Dendritic cell treated with granulocyte-macrophage colony-stimulating factor and Interleukin-4, amounts not matched to agents 40 ng/mL and 50 ng/mL, for 4 days (primary cell): ENCODE data around the gene OTULIN.

Experiments
- H3K27ac Mint-ChIP-seq: one replicate; pipeline ENCODE4 v1.8.0; 2022; ENCODE audit warnings: mild to moderate bottlenecking, mixed read lengths
- H3K27me3 Mint-ChIP-seq: one replicate; pipeline ENCODE4 v1.8.0; 2022; ENCODE audit warnings: mild to moderate bottlenecking, mixed read lengths
- H3K36me3 Mint-ChIP-seq: one replicate; pipeline ENCODE4 v1.8.0; 2022; ENCODE audit warnings: low read depth, mixed read lengths
- H3K4me1 Mint-ChIP-seq: one replicate; pipeline ENCODE4 v1.8.0; 2022; ENCODE audit warnings: low read depth, mixed read lengths
- H3K4me3 Mint-ChIP-seq: one replicate; pipeline ENCODE4 v1.8.0; 2022; ENCODE audit warnings: mild to moderate bottlenecking, moderate library complexity, mixed read lengths
- H3K9me3 Mint-ChIP-seq: one replicate; pipeline ENCODE4 v1.8.0; 2022; ENCODE audit warnings: mixed read lengths
- intact Hi-C: fragments of 100-400 bp; cut with micrococcal nuclease; formaldehyde crosslinking; loops from one replicate; pipeline ENCODE4 v1.15.0; 2022

OTULIN gene

GRCh38 chr5:14664270-14665100 lies at the start of gene OTULIN:
TSS of gene OTULIN (plus strand) at chr5:14664718. CDS start at chr5:14664826, 108 bp downstream.
- Mint-ChIP-seq H3K9me3 (no peaks in the 10 kb centered on the region), H3K4me3 (peak within 1 kb of the TSS; percentile 83), H3K27ac (peak within 1 kb of the TSS; percentile 90), H3K27me3 (no peaks in the 10 kb centered on the region), H3K36me3 (peaks cover 23% of the 10 kb centered on the region), H3K4me1 (peaks cover 44% of the 10 kb centered on the region)
- intact Hi-C loops, result loop anchor here (5.0 kb wide), 1 partner anchor 208 kb away; the partner anchor contains the start of gene ANKH

- no peaks in the 10 kb centered on the region for H3K9me3 Mint-ChIP-seq
These were observed 49.2 kb upstream of the OTULIN start for GRCh38 chr5:14615365-14615764.

GRCh38 chr5:14617441-14617840 lies 47.1 kb upstream of the OTULIN start:
- H3K36me3 Mint-ChIP-seq, result peaks cover 95% of the 10 kb centered on the region
- no peaks in the 10 kb centered on the region for H3K9me3 Mint-ChIP-seq
- intact Hi-C loops, result no loop called here
- H3K27ac Mint-ChIP-seq, result no peak overlapping the region
- no peak overlapping the region for H3K4me3 Mint-ChIP-seq
- peaks cover 6% of the 10 kb centered on the region for H3K4me1 Mint-ChIP-seq
- no peaks in the 10 kb centered on the region for H3K27me3 Mint-ChIP-seq

More at GRCh38 chr5:14615365-14615764, 49.2 kb upstream of the OTULIN start:
- no peak overlapping the region for H3K27ac Mint-ChIP-seq
- H3K27me3 Mint-ChIP-seq, result no peaks in the 10 kb centered on the region
- intact Hi-C loops, result no loop called here
- H3K36me3 Mint-ChIP-seq, result peaks cover 99% of the 10 kb centered on the region
- no peak overlapping the region for H3K4me3 Mint-ChIP-seq
- H3K4me1 Mint-ChIP-seq, result peaks cover 6% of the 10 kb centered on the region

- intact Hi-C loops, result no loop called here
- no peaks in the 10 kb centered on the region for H3K27me3 Mint-ChIP-seq
- H3K4me3 Mint-ChIP-seq, result no peak overlapping the region
- H3K27ac Mint-ChIP-seq, result no peak overlapping the region
- peaks cover 43% of the 10 kb centered on the region for H3K36me3 Mint-ChIP-seq
- peaks cover 6% of the 10 kb centered on the region for H3K4me1 Mint-ChIP-seq
- no peaks in the 10 kb centered on the region for H3K9me3 Mint-ChIP-seq
These were observed 37.2 kb upstream of the OTULIN start for GRCh38 chr5:14627270-14627669.

GRCh38 chr5:14628346-14628745 lies 36.2 kb upstream of the OTULIN start:
- H3K27ac Mint-ChIP-seq, result no peak overlapping the region
- intact Hi-C loops, result no loop called here
- peaks cover 36% of the 10 kb centered on the region for H3K36me3 Mint-ChIP-seq
- peaks cover 6% of the 10 kb centered on the region for H3K4me1 Mint-ChIP-seq
- H3K9me3 Mint-ChIP-seq, result no peaks in the 10 kb centered on the region
- no peaks in the 10 kb centered on the region for H3K27me3 Mint-ChIP-seq
- no peak overlapping the region for H3K4me3 Mint-ChIP-seq

GRCh38 chr5:14630671-14631070 lies 33.8 kb upstream of the OTULIN start:
- intact Hi-C loops, result no loop called here
- Mint-ChIP-seq H3K4me1 (peaks cover 6% of the 10 kb centered on the region), H3K27ac (no peak overlapping the region), H3K9me3 (no peaks in the 10 kb centered on the region), H3K4me3 (no peak overlapping the region), H3K36me3 (peaks cover 14% of the 10 kb centered on the region), H3K27me3 (no peaks in the 10 kb centered on the region)

GRCh38 chr5:14635656-14636055 lies 28.9 kb upstream of the OTULIN start:
- Mint-ChIP-seq H3K27ac (no peak overlapping the region), H3K4me3 (no peak overlapping the region), H3K27me3 (no peaks in the 10 kb centered on the region), H3K4me1 (no peaks in the 10 kb centered on the region), H3K9me3 (no peaks in the 10 kb centered on the region), H3K36me3 (no peaks in the 10 kb centered on the region)
- intact Hi-C loops, result no loop called here

GRCh38 chr5:14640765-14641164 lies 23.8 kb upstream of the OTULIN start:
- intact Hi-C loops, result no loop called here
- H3K36me3 Mint-ChIP-seq, result no peaks in the 10 kb centered on the region
- H3K9me3 Mint-ChIP-seq, result no peaks in the 10 kb centered on the region
- no peaks in the 10 kb centered on the region for H3K4me1 Mint-ChIP-seq
- H3K4me3 Mint-ChIP-seq, result no peak overlapping the region
- H3K27me3 Mint-ChIP-seq, result no peaks in the 10 kb centered on the region
- H3K27ac Mint-ChIP-seq, result no peak overlapping the region

- Mint-ChIP-seq H3K4me1 (no peaks in the 10 kb centered on the region), H3K4me3 (no peak overlapping the region), H3K36me3 (no peaks in the 10 kb centered on the region), H3K27me3 (no peaks in the 10 kb centered on the region), H3K27ac (no peak overlapping the region), H3K9me3 (no peaks in the 10 kb centered on the region)
- intact Hi-C loops, result loop anchor here (5.0 kb wide), 1 partner anchor 657 kb away; no protein-coding TSS in a partner anchor
These were observed 19.8 kb upstream of the OTULIN start for GRCh38 chr5:14644623-14645237.

- intact Hi-C loops, result no loop called here
- Mint-ChIP-seq H3K36me3 (no peaks in the 10 kb centered on the region), H3K4me1 (peaks cover 5% of the 10 kb centered on the region), H3K9me3 (no peaks in the 10 kb centered on the region), H3K27ac (no peak overlapping the region), H3K4me3 (no peak overlapping the region), H3K27me3 (peaks cover 11% of the 10 kb centered on the region)
These were observed 14.5 kb upstream of the OTULIN start for GRCh38 chr5:14650052-14650451.

GRCh38 chr5:14655146-14655741 lies 9.3 kb upstream of the OTULIN start:
- H3K4me3 Mint-ChIP-seq, result no peak overlapping the region
- H3K27me3 Mint-ChIP-seq, result peaks cover 11% of the 10 kb centered on the region
- no peak overlapping the region for H3K27ac Mint-ChIP-seq
- H3K4me1 Mint-ChIP-seq, result peaks cover under 1% of the 10 kb centered on the region
- H3K36me3 Mint-ChIP-seq, result no peaks in the 10 kb centered on the region
- intact Hi-C loops, result no loop called here
- H3K9me3 Mint-ChIP-seq, result no peaks in the 10 kb centered on the region

GRCh38 chr5:14656898-14657297 lies 7.6 kb upstream of the OTULIN start:
- Mint-ChIP-seq H3K27ac (no peak overlapping the region), H3K4me3 (no peak overlapping the region), H3K4me1 (no peaks in the 10 kb centered on the region), H3K9me3 (no peaks in the 10 kb centered on the region), H3K36me3 (no peaks in the 10 kb centered on the region), H3K27me3 (peaks cover 5% of the 10 kb centered on the region)
- intact Hi-C loops, result no loop called here

GRCh38 chr5:14659821-14660607 lies 4.5 kb upstream of the OTULIN start:
- intact Hi-C loops, result no loop called here
- H3K27ac Mint-ChIP-seq, result no peak overlapping the region
- H3K36me3 Mint-ChIP-seq, result peaks cover 7% of the 10 kb centered on the region
- no peak overlapping the region for H3K4me3 Mint-ChIP-seq
- no peaks in the 10 kb centered on the region for H3K9me3 Mint-ChIP-seq
- H3K27me3 Mint-ChIP-seq, result no peaks in the 10 kb centered on the region
- peaks cover 10% of the 10 kb centered on the region for H3K4me1 Mint-ChIP-seq
